NT2/D1 (cell line): Measurements from ENCODE around the gene FBXL16.

Experiments
- SUZ12 ChIP-seq: IDR thresholded peaks from 2 replicates; pipeline ENCODE4 v1.6.1; 2011; ENCODE audit not compliant: insufficient read length, insufficient read depth; ENCODE audit errors: extremely low read depth
- YY1 ChIP-seq: IDR thresholded peaks from 2 replicates; pipeline ENCODE4 v1.6.1; 2011; ENCODE audit not compliant: insufficient read length, insufficient read depth
- ZNF274 ChIP-seq: IDR thresholded peaks from 2 replicates; pipeline ENCODE4 v1.6.1; 2011; ENCODE audit warnings: mild to moderate bottlenecking, low read depth, low read length

DNA sequence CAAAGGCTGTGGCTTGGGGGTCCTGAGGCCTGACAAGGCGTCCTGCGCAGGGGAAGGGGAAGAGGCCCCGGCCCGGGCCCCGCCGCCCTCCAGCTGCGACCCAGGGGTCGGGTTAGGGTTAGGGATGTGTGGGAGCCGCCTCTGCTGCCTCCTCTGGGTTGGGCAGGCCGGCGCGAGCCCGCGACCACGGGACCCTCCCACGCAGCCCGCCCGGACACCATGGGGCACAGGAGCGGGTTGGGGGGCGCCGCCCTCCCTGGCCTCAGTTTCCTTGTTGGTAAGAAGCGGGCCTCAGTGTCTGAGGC, 34.8 kb upstream of the FBXL16 start:
- TF ChIP-seq YY1 (no peak), ZNF274 (no peak), SUZ12 (no peak)
